Panc1 (cell line): ENCODE data around the gene EDEM3. TPM values are rescaled to one million over a fixed set of nuclear protein-coding genes. Genes with fewer than 3 reads are reported as not detected.

Experiments
- ATAC-seq: fragments of 200-7000 bp; cut with Tn5 transposase; 2 replicates; pipeline ENCODE4 v1.9.1; 2020; ENCODE audit warnings: mild to moderate bottlenecking, moderate library complexity
- BruUV-seq: library from RNA; stranded (reverse); fragments of 400-500 nt; replicated peaks from 2 replicates; lab custom pipeline; 2021; lab: Mats Ljungman, UMichigan
- CTCF ChIA-PET: fragments of 300-600 bp; sonication (Branson Sonifier 250); formaldehyde crosslinking; loops from one replicate; lab custom pipeline; 2022; ENCODE audit warnings: antibody characterized with exemption; lab: Charles Lee
- POLR2A ChIA-PET: fragments of 300-600 bp; sonication (Branson Sonifier 250); formaldehyde crosslinking; loops from one replicate; lab custom pipeline; 2022; ENCODE audit warnings: antibody characterized with exemption; lab: Charles Lee
- DNase-seq: peaks from one replicate; pipeline ENCODE4 v3.0.0-alpha.2; 2010; ENCODE audit warnings: low read depth, low spot score
- H3K27ac ChIP-seq: 2 replicates; pipeline ENCODE4 v1.5.1; 2011; ENCODE audit warnings: mild to moderate bottlenecking, low read length, inconsistent platforms
- H3K27me3 ChIP-seq: fragments of 200-500 bp; sonication (Bioruptor generic); 2 replicates; pipeline ENCODE4 v1.6.0; 2014; ENCODE audit warnings: low read length, inconsistent platforms; ENCODE audit not compliant: control insufficient read depth, insufficient read depth
- H3K36me3 ChIP-seq: fragments of 200-500 bp; sonication (Bioruptor generic); 2 replicates; pipeline ENCODE4 v1.5.1; 2014; ENCODE audit warnings: inconsistent platforms, mild to moderate bottlenecking, low read length, moderate library complexity; ENCODE audit not compliant: control insufficient read depth, insufficient read depth
- H3K4me1 ChIP-seq: 2 replicates; pipeline ENCODE4 v1.5.1; 2011; ENCODE audit warnings: inconsistent platforms, mild to moderate bottlenecking, low read length, moderate library complexity; ENCODE audit not compliant: control insufficient read depth, insufficient read depth
- H3K4me3 ChIP-seq, 2 experiments: 2 replicates each; pipeline ENCODE4 v1.5.1; 2011 to 2012; ENCODE audit warnings: low read depth in 2 of 2, low read length in 2 of 2, mild to moderate bottlenecking in 2 of 2, inconsistent platforms in 1 of 2, moderate library complexity in 1 of 2
- H3K9me3 ChIP-seq: fragments of 200-500 bp; sonication (Bioruptor generic); 2 replicates; pipeline ENCODE4 v1.5.1; 2014; ENCODE audit warnings: low read depth, mild to moderate bottlenecking, inconsistent platforms, low read length, moderate library complexity; ENCODE audit not compliant: control insufficient read depth, insufficient read depth
- POLR2AphosphoS5 ChIP-seq: IDR thresholded peaks from 2 replicates; pipeline ENCODE4 v1.6.1; 2012; ENCODE audit warnings: mild to moderate bottlenecking, low read depth, low read length, moderate library complexity
- SIN3A ChIP-seq: IDR thresholded peaks from 2 replicates; pipeline ENCODE4 v1.6.1; 2012; ENCODE audit warnings: low read depth, mild to moderate bottlenecking, low read length, moderate library complexity, borderline replicate concordance; ENCODE audit not compliant: insufficient read depth
- TCF7L2 ChIP-seq: IDR thresholded peaks from 2 replicates; pipeline ENCODE4 v1.6.1; 2011; ENCODE audit warnings: mild to moderate bottlenecking, low read depth, low read length, inconsistent platforms
- in situ Hi-C: cut with HindIII; loops from 2 replicates; pipeline ENCODE4 v1.10.0; 2016; ENCODE audit warnings: low sequenced_read_pairs, low pct_unique_long_range_greater_than_20kb
- intact Hi-C: fragments of 100-400 bp; cut with micrococcal nuclease; formaldehyde crosslinking; loops from one replicate; pipeline ENCODE4 v1.10.0; 2022; ENCODE audit not compliant: unreplicated experiment
- total RNA-seq: library from RNA; stranded (reverse); gene quantifications from one replicate; pipeline ENCODE4 v1.2.1, GENCODE V29; 2021; ENCODE audit not compliant: unreplicated experiment
- TF ChIP-seq, protein P1 (sequence below): fragments of 450-650 bp; IDR thresholded peaks from 2 replicates; pipeline ENCODE4 v1.5.1; 2017; ENCODE audit warnings: mild to moderate bottlenecking
- TF ChIP-seq, protein P2 (sequence below), 2 experiments: IDR thresholded peaks; 2 replicates each; pipeline ENCODE4 v1.6.1; 2011 to 2012; ENCODE audit warnings: low read depth in 2 of 2, control low read depth in 1 of 2, low read length in 1 of 2, mild to moderate bottlenecking in 1 of 2, moderate library complexity in 1 of 2; ENCODE audit not compliant: insufficient read depth in 1 of 2

The EDEM3 gene
- total RNA-seq, 1 experiment from 2014 or later, result 17.4 TPM

DNA sequence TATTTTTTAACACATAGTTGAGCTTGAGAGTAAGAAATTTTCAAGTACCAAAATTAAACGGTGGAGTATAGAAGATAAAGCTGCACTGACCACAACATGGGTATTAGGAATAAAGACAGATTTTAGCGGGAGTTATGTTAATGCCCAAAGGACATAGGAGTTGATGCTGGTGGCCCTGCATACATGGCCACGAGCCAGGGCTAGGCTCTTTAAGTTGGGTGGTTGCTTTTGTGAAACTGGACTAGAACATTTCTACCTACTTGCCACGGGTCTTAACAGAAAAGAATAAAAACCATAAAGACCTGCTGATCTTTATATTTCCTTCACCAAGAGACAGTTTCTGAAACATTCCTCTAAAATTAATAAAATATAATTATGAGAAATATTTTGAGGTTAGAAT is 14.9 kb downstream of the EDEM3 start:
- DNase-seq, result no peak
- no peaks in the 10 kb centered on the region for H3K9me3 ChIP-seq
- BruUV-seq, result no TSS peak
- TF ChIP-seq POLR2AphosphoS5, result no peak
- TF ChIP-seq TCF7L2, result no peak
- TF ChIP-seq, protein P1, sequence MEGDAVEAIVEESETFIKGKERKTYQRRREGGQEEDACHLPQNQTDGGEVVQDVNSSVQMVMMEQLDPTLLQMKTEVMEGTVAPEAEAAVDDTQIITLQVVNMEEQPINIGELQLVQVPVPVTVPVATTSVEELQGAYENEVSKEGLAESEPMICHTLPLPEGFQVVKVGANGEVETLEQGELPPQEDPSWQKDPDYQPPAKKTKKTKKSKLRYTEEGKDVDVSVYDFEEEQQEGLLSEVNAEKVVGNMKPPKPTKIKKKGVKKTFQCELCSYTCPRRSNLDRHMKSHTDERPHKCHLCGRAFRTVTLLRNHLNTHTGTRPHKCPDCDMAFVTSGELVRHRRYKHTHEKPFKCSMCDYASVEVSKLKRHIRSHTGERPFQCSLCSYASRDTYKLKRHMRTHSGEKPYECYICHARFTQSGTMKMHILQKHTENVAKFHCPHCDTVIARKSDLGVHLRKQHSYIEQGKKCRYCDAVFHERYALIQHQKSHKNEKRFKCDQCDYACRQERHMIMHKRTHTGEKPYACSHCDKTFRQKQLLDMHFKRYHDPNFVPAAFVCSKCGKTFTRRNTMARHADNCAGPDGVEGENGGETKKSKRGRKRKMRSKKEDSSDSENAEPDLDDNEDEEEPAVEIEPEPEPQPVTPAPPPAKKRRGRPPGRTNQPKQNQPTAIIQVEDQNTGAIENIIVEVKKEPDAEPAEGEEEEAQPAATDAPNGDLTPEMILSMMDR, result no peak
- TF ChIP-seq SIN3A, result no peak
- TF ChIP-seq, protein P2, sequence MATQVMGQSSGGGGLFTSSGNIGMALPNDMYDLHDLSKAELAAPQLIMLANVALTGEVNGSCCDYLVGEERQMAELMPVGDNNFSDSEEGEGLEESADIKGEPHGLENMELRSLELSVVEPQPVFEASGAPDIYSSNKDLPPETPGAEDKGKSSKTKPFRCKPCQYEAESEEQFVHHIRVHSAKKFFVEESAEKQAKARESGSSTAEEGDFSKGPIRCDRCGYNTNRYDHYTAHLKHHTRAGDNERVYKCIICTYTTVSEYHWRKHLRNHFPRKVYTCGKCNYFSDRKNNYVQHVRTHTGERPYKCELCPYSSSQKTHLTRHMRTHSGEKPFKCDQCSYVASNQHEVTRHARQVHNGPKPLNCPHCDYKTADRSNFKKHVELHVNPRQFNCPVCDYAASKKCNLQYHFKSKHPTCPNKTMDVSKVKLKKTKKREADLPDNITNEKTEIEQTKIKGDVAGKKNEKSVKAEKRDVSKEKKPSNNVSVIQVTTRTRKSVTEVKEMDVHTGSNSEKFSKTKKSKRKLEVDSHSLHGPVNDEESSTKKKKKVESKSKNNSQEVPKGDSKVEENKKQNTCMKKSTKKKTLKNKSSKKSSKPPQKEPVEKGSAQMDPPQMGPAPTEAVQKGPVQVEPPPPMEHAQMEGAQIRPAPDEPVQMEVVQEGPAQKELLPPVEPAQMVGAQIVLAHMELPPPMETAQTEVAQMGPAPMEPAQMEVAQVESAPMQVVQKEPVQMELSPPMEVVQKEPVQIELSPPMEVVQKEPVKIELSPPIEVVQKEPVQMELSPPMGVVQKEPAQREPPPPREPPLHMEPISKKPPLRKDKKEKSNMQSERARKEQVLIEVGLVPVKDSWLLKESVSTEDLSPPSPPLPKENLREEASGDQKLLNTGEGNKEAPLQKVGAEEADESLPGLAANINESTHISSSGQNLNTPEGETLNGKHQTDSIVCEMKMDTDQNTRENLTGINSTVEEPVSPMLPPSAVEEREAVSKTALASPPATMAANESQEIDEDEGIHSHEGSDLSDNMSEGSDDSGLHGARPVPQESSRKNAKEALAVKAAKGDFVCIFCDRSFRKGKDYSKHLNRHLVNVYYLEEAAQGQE (IDR thresholded peaks at IDR 0.05; ENCODE audit: insufficient read depth in 1 of 2, low read depth in 2 of 2, low read length in 1 of 2), result no peak
- in situ Hi-C loops, result no loop called here
- no peak for ATAC-seq
- ChIA-PET POLR2A (no interaction called here), CTCF (no interaction called here)
- no peak overlapping the region for H3K4me3 ChIP-seq
- no peaks in the 10 kb centered on the region for H3K27me3 ChIP-seq
- no peak overlapping the region for H3K27ac ChIP-seq
- intact Hi-C loops, result no loop called here
- peaks cover 2% of the 10 kb centered on the region; the same call in 1 of the 2 replicates for H3K36me3 ChIP-seq
- no peaks in the 10 kb centered on the region for H3K4me1 ChIP-seq

DNA sequence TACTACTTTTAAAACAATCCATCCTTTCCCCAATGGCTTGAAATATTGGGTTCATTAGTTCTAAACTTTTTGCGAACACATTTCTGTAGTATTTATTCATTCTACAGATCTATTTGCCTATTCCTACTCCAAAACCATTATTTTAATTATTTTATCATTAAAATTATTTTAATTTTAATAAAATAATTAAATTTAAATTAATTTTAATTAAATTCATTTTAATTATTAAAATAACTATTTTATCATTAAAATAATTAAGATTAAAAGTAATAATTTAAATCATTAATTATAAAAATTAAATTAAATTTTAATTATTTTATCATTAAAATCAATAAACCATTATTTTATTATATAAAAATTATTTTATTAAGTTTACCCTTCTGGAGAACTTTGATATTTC is 15.6 kb downstream of the EDEM3 start:
- ChIA-PET CTCF (no interaction called here), POLR2A (no interaction called here)
- Histone ChIP-seq H3K4me3 (no peak overlapping the region), H3K4me1 (no peaks in the 10 kb centered on the region), H3K36me3 (peaks cover 2% of the 10 kb centered on the region; the same call in 1 of the 2 replicates), H3K27ac (no peak overlapping the region), H3K27me3 (no peaks in the 10 kb centered on the region), H3K9me3 (no peaks in the 10 kb centered on the region)
- no TSS peak for BruUV-seq
- in situ Hi-C loops (no loop called here), intact Hi-C loops (no loop called here)
- DNase-seq, result no peak
- TF ChIP-seq TCF7L2 (no peak), SIN3A (no peak), POLR2AphosphoS5 (no peak)
- TF ChIP-seq, protein P2 (IDR thresholded peaks at IDR 0.05; ENCODE audit: insufficient read depth in 1 of 2, low read depth in 2 of 2, low read length in 1 of 2), result no peak
- TF ChIP-seq, protein P1, result no peak
- ATAC-seq, result no peak
